ENCODE data around the gene UGT1A3. TPM values are rescaled to one million over a fixed set of nuclear protein-coding genes. Genes with fewer than 3 reads are reported as not detected.

UGT1A3 gene
- total and polyA plus RNA-seq, 8 donors, result 1.3 to 10.7 (median 7.8) TPM; not detected in 4

DNA sequence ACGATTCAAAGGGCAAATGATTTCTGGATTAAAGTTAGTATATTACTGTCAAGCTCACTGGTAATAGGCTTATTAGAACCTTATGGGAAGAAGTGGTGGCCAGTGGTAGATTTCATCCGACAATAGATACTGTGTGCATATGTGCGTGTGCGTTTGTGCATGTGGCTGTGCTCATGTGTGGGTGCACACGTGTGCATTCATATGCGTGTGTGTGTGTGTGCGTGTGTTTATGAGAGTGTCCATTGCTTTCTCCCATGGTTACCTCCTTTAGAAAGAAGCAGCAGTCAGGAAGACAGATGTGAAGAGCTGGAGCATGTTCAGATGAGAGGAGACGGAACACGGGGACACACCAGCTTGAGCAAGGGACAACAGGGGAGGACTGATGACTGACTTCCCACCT lies 40.4 kb downstream of the UGT1A3 start:
- no peak for DNase-seq
- no peak overlapping the region for H3K4me3 ChIP-seq
- no peaks in the 10 kb centered on the region for H3K4me1 ChIP-seq
- H3K27ac ChIP-seq, result no peak overlapping the region
- H3K27me3 ChIP-seq, result no peaks in the 10 kb centered on the region
- peaks cover 0 to 13% (median 4%) of the 10 kb centered on the region in 4 donors for H3K36me3 ChIP-seq
- TF ChIP-seq, protein P1, sequence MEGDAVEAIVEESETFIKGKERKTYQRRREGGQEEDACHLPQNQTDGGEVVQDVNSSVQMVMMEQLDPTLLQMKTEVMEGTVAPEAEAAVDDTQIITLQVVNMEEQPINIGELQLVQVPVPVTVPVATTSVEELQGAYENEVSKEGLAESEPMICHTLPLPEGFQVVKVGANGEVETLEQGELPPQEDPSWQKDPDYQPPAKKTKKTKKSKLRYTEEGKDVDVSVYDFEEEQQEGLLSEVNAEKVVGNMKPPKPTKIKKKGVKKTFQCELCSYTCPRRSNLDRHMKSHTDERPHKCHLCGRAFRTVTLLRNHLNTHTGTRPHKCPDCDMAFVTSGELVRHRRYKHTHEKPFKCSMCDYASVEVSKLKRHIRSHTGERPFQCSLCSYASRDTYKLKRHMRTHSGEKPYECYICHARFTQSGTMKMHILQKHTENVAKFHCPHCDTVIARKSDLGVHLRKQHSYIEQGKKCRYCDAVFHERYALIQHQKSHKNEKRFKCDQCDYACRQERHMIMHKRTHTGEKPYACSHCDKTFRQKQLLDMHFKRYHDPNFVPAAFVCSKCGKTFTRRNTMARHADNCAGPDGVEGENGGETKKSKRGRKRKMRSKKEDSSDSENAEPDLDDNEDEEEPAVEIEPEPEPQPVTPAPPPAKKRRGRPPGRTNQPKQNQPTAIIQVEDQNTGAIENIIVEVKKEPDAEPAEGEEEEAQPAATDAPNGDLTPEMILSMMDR (IDR thresholded peaks at IDR 0.05), result no peak
- TF ChIP-seq POLR2A (IDR thresholded peaks at IDR 0.05) (no peak), EP300 (IDR thresholded peaks at IDR 0.05) (no peak), POLR2AphosphoS5 (IDR thresholded peaks at IDR 0.05) (no peak)
- intact Hi-C loops (cut with DNase I; ENCODE audit: low total_unique reads), result no loop called here
- H3K9me3 ChIP-seq, result no peaks in the 10 kb centered on the region
- WGBS, 5 donors, result 93 to 96% (median 94%) methylated on average over 9 of the region's 9 CpGs

GRCh38 chr2:233772153-233772552 lies 43.3 kb downstream of the UGT1A3 start:
- no peaks in the 10 kb centered on the region for H3K27me3 ChIP-seq
- WGBS, 5 donors, result 90 to 93% (median 92%) methylated on average over 16 of the region's 16 CpGs
- no peak for TF ChIP-seq POLR2A (IDR thresholded peaks at IDR 0.05)
- TF ChIP-seq POLR2AphosphoS5 (IDR thresholded peaks at IDR 0.05), result no peak
- TF ChIP-seq, protein P1 (IDR thresholded peaks at IDR 0.05), result no peak
- TF ChIP-seq EP300 (IDR thresholded peaks at IDR 0.05), result no peak
- no peak overlapping the region for H3K4me3 ChIP-seq
- H3K4me1 ChIP-seq, result no peaks in the 10 kb centered on the region
- no peak overlapping the region for H3K27ac ChIP-seq
- H3K9me3 ChIP-seq, result peaks cover 3 to 19% (median 9%) of the 10 kb centered on the region in 4 donors
- DNase-seq, result no peak
- peaks cover 0 to 13% (median 4%) of the 10 kb centered on the region in 4 donors for H3K36me3 ChIP-seq
- intact Hi-C loops (cut with DNase I; ENCODE audit: low total_unique reads), result no loop called here

DNA sequence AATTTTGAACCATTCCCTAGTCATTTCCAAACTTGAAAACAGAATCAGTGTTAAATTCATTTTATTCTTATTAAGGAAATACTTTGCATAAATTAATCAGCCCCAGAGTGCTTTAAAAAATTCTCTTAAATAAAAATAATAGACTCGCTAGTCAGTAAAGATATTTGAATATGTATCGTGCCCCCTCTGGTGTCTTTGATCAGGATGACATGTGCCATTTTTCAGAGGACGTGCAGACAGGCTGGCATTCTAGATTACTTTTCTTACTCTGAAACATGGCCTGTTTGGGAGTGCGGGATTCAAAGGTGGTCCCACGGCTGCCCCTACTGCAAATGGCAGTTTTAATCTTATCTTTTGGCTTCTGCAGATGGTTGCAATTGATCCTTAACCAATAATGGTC lies 43.7 kb downstream of the UGT1A3 start:
- H3K4me1 ChIP-seq, result no peaks in the 10 kb centered on the region
- WGBS, 5 donors, result 64 to 75% (median 73%) methylated on average over 5 of the region's 5 CpGs
- no peak overlapping the region for H3K4me3 ChIP-seq
- DNase-seq, result no peak
- H3K36me3 ChIP-seq, result peaks cover 0 to 13% (median 4%) of the 10 kb centered on the region in 4 donors
- no peaks in the 10 kb centered on the region for H3K27me3 ChIP-seq
- no peak for TF ChIP-seq POLR2A (IDR thresholded peaks at IDR 0.05)
- TF ChIP-seq, protein P1 (IDR thresholded peaks at IDR 0.05), result no peak
- intact Hi-C loops (cut with DNase I; ENCODE audit: low total_unique reads), result no loop called here
- H3K9me3 ChIP-seq, result peaks cover 3 to 20% (median 10%) of the 10 kb centered on the region in 4 donors
- H3K27ac ChIP-seq, result no peak overlapping the region

DNA sequence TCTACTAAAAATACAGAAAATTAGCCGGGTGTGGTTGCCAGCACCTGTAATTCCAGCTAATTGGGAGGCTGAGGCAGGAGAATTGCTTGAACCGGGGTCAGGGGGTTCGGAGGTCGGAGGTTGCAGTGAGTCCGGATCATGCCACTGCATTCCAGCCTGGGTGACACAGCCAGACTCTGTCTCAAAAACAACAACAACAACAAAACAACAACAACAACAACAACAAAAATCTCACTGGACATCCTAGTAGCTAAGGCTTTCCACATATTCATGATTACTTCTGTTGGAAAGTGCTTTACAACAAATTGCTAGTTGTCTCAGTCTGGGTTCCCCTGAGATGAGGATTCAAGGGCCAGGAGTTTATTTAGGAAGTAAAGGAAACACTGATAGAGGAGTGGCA lies 45.0 kb downstream of the UGT1A3 start:
- intact Hi-C loops (cut with DNase I; ENCODE audit: low total_unique reads), result no loop called here
- peaks cover 3 to 20% (median 10%) of the 10 kb centered on the region in 4 donors for H3K9me3 ChIP-seq
- TF ChIP-seq POLR2AphosphoS5 (IDR thresholded peaks at IDR 0.05) (no peak), EP300 (IDR thresholded peaks at IDR 0.05) (no peak), POLR2A (IDR thresholded peaks at IDR 0.05) (no peak)
- TF ChIP-seq, protein P1 (IDR thresholded peaks at IDR 0.05), result no peak
- no peak overlapping the region for H3K27ac ChIP-seq
- no peak overlapping the region for H3K4me3 ChIP-seq
- H3K36me3 ChIP-seq, result peaks cover 0 to 13% (median 4%) of the 10 kb centered on the region in 4 donors
- no peaks in the 10 kb centered on the region for H3K4me1 ChIP-seq
- WGBS, 5 donors, result 86 to 92% (median 91%) methylated on average over 5 of the region's 5 CpGs
- DNase-seq, result no peak
- H3K27me3 ChIP-seq, result no peaks in the 10 kb centered on the region
